IMR-90 (cell line): ENCODE measurements around the gene KLHDC10.

ENCODE experiments used
- BHLHE40 ChIP-seq: fragments of 150-350 bp; IDR thresholded peaks from 2 replicates; pipeline ENCODE4 v1.6.1; 2016; ENCODE audit warnings: mild to moderate bottlenecking, low read depth, low read length
- CEBPB ChIP-seq: IDR thresholded peaks from 2 replicates; pipeline ENCODE4 v1.6.1; 2012; ENCODE audit warnings: low read depth, low read length, improper control_type of control experiment
- CTCF ChIP-seq: conservative IDR thresholded peaks from 2 replicates; pipeline ENCODE4 v1.5.1; 2012; ENCODE audit warnings: mild to moderate bottlenecking, low read depth, low read length, improper control_type of control experiment
- MAFK ChIP-seq: IDR thresholded peaks from 2 replicates; pipeline ENCODE4 v1.6.1; 2012; ENCODE audit warnings: low read depth, low read length, improper control_type of control experiment
- MAZ ChIP-seq: IDR thresholded peaks from 2 replicates; pipeline ENCODE4 v1.6.1; 2012; ENCODE audit warnings: low read depth, mild to moderate bottlenecking, low read length, improper control_type of control experiment, moderate library complexity, borderline replicate concordance
- MXI1 ChIP-seq: IDR thresholded peaks from 2 replicates; pipeline ENCODE4 v1.6.1; 2012; ENCODE audit warnings: low read depth, mild to moderate bottlenecking, low read length, moderate library complexity, borderline replicate concordance
- NFE2L2 ChIP-seq: fragments of 150-350 bp; IDR thresholded peaks from 2 replicates; pipeline ENCODE4 v1.6.1; 2016; ENCODE audit warnings: low read depth, mild to moderate bottlenecking, low read length
- POLR2A ChIP-seq: IDR thresholded peaks from 2 replicates; pipeline ENCODE4 v1.6.1; 2012; ENCODE audit warnings: mild to moderate bottlenecking, low read depth, low read length
- RCOR1 ChIP-seq: IDR thresholded peaks from 2 replicates; pipeline ENCODE4 v1.6.1; 2012; ENCODE audit warnings: mild to moderate bottlenecking, low read length, improper control_type of control experiment; ENCODE audit not compliant: insufficient replicate concordance
- RFX5 ChIP-seq: IDR thresholded peaks from 2 replicates; pipeline ENCODE4 v1.8.0; 2012; ENCODE audit warnings: low read depth, mild to moderate bottlenecking, low read length, moderate library complexity
- SMC3 ChIP-seq: fragments of 150-350 bp; IDR thresholded peaks from 2 replicates; pipeline ENCODE4 v1.6.1; 2016; ENCODE audit warnings: low read depth, mild to moderate bottlenecking, antibody characterized with exemption, low read length, moderate library complexity
- USF2 ChIP-seq: fragments of 150-350 bp; IDR thresholded peaks from 2 replicates; pipeline ENCODE4 v1.6.1; 2017; ENCODE audit warnings: mild to moderate bottlenecking, antibody characterized with exemption, low read length, low read depth

DNA sequence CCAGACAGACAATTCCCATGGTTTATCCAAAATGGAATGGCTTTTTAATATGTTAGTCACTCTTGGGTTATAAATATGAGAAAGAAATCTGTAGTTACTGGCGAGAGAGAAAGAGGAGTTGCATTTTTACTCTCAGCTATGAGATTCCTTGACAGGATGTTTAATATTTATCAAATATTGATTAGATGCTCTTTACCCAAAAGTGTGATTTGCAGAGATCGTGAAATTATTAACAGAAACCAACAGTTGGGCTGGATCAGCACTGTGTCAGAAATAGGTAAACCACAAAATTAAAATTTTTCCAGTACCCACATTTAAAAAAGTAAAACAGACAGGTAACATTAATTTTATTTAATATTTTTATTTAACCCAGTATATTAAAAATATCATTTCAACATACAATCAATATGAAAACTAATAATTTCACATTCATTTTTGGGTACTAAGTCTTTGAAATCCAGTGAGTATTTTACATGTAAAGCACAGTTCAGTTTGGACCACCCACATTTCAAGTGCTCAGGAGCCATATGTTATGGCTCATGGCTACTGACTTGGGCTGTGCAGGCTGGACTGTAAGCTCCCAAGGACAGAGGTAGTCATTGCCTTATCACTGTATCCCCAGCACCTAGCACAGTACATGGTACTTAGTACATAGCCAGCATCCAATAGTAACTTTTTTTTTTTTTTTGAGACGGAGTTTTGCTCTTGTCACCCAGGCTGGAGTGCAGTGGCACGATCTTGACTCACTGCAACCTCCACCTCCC, 42.5 kb downstream of the KLHDC10 start:
- TF ChIP-seq USF2 (no peak), CTCF (no peak), POLR2A (no peak), MAZ (no peak), MXI1 (no peak), CEBPB (no peak), RCOR1 (no peak), RFX5 (no peak), MAFK (no peak), BHLHE40 (no peak), SMC3 (no peak), NFE2L2 (no peak)
